ENCODE data around the gene OTX2.
A peak's percentile ranks its signal among the peaks of the same experiment; 100 is the strongest.

The OTX2 gene

GRCh38 chr14:56814969-56815700 lies 4.9 kb upstream of the OTX2 start:
- H3K18ac ChIP-seq (ENCODE audit: low read length) = no peak overlapping the region
- no peaks in the 10 kb centered on the region for H3K9me3 ChIP-seq (replicated peaks in 1 of 2; ENCODE audit: control insufficient read depth in 2 of 2, insufficient read depth in 1 of 2, low read depth in 1 of 2, low read length in 2 of 2)
- peaks cover 0 to 18% of the 10 kb centered on the region in 2 donors for H3K4me1 ChIP-seq (ENCODE audit: control insufficient read depth in 2 of 2, insufficient read depth in 1 of 2, low read depth in 1 of 2, low read length in 2 of 2)
- H2AK5ac ChIP-seq (ENCODE audit: low read depth, low read length) = no peak overlapping the region
- no peak overlapping the region for H2AFZ ChIP-seq (ENCODE audit: low read length)
- no peak overlapping the region for H2BK120ac ChIP-seq (ENCODE audit: low read depth, low read length)
- H2BK5ac ChIP-seq (ENCODE audit: low read length) = no peak overlapping the region
- H4K8ac ChIP-seq (ENCODE audit: low read depth, low read length) = no peak overlapping the region
- DNase-seq (ENCODE audit: low spot score) = no peak
- no peak overlapping the region for H3K27ac ChIP-seq (replicated peaks; ENCODE audit: low read length)
- no peak overlapping the region for H3K4me2 ChIP-seq (ENCODE audit: insufficient read depth, low read length, poor library complexity, severe bottlenecking)
- no peak overlapping the region for H3K23ac ChIP-seq (ENCODE audit: low read depth, low read length, poor library complexity)
- H3K36me3 ChIP-seq (replicated peaks in 1 of 2; ENCODE audit: control insufficient read depth in 2 of 2, insufficient read depth in 2 of 2, low read length in 2 of 2) = no peaks in the 10 kb centered on the region
- H2BK12ac ChIP-seq (ENCODE audit: low read length) = no peak overlapping the region
- no peak overlapping the region for H3K14ac ChIP-seq (ENCODE audit: low read length)
- WGBS, 2 donors (ENCODE audit: extremely low coverage in 2 of 2, insufficient read length in 2 of 2, insufficient replicate concordance in 1 of 2) = no CpG with 5 or more reads among the region's 4 CpGs
- no peak overlapping the region for H3K4me3 ChIP-seq (ENCODE audit: low read length in 2 of 2)
- H3K79me1 ChIP-seq (ENCODE audit: low read depth, low read length) = no peaks in the 10 kb centered on the region
- H3K27me3 ChIP-seq (ENCODE audit: control insufficient read depth in 3 of 3, insufficient read depth in 3 of 3, low read depth in 1 of 3, low read length in 3 of 3) = peaks cover 12 to 99% (median 24%) of the 10 kb centered on the region in 3 experiments
- no peak overlapping the region for H3K4ac ChIP-seq (ENCODE audit: low read length)
- no peak overlapping the region for H4K91ac ChIP-seq (ENCODE audit: low read depth, low read length, poor library complexity)
- H3K9ac ChIP-seq (ENCODE audit: low read depth, low read length, poor library complexity) = no peak overlapping the region
- H2BK15ac ChIP-seq (ENCODE audit: low read length) = no peak overlapping the region

DNA sequence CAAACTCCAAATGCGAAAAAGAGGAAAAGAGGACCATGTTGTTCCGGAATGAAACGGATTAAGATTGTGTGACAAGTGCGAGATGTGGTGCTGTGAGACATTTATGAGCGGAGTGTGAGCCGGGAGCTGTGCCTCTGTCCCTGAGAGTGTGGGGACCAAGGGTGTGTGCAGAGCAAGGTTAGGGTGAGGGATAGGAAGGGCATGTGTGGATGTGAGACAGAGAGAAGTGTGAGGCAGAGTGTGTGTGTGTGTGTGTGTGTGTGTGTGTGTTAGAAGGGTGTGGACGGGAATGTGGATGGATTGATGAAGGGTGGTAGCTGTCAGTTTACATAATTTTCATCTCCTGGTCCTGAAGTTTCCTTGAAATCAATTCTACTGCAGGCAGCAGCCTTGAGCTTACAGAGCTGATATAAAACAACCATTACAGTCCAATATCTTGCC lies 4.3 kb upstream of the OTX2 start:
- Histone ChIP-seq H3K27me3 (ENCODE audit: control insufficient read depth in 3 of 3, insufficient read depth in 3 of 3, low read depth in 1 of 3, low read length in 3 of 3) (peaks cover 12 to 100% (median 24%) of the 10 kb centered on the region in 3 experiments), H3K4me1 (ENCODE audit: control insufficient read depth in 2 of 2, insufficient read depth in 1 of 2, low read depth in 1 of 2, low read length in 2 of 2) (peaks cover 0 to 18% of the 10 kb centered on the region in 2 donors), H4K8ac (ENCODE audit: low read depth, low read length) (no peak overlapping the region), H3K14ac (ENCODE audit: low read length) (no peak overlapping the region), H3K4me3 (ENCODE audit: low read length in 2 of 2) (no peak overlapping the region), H3K23ac (ENCODE audit: low read depth, low read length, poor library complexity) (peak overlapping the region; percentile 60), H2BK120ac (ENCODE audit: low read depth, low read length) (no peak overlapping the region), H4K91ac (ENCODE audit: low read depth, low read length, poor library complexity) (no peak overlapping the region), H2AFZ (ENCODE audit: low read length) (no peak overlapping the region), H3K9me3 (replicated peaks in 1 of 2; ENCODE audit: control insufficient read depth in 2 of 2, insufficient read depth in 1 of 2, low read depth in 1 of 2, low read length in 2 of 2) (no peaks in the 10 kb centered on the region), H2BK5ac (ENCODE audit: low read length) (no peak overlapping the region), H3K4me2 (ENCODE audit: insufficient read depth, low read length, poor library complexity, severe bottlenecking) (peak overlapping the region; percentile 67), H2BK12ac (ENCODE audit: low read length) (peak overlapping the region; percentile 75), H3K27ac (replicated peaks; ENCODE audit: low read length) (no peak overlapping the region), H3K9ac (ENCODE audit: low read depth, low read length, poor library complexity) (peak overlapping the region; percentile 3), H3K18ac (ENCODE audit: low read length) (peak overlapping the region; percentile 84), H3K79me1 (ENCODE audit: low read depth, low read length) (no peaks in the 10 kb centered on the region), H3K4ac (ENCODE audit: low read length) (no peak overlapping the region), H2AK5ac (ENCODE audit: low read depth, low read length) (peak overlapping the region; percentile 47), H2BK15ac (ENCODE audit: low read length) (no peak overlapping the region), H3K36me3 (replicated peaks in 1 of 2; ENCODE audit: control insufficient read depth in 2 of 2, insufficient read depth in 2 of 2, low read length in 2 of 2) (no peaks in the 10 kb centered on the region)
- no CpG with 5 or more reads among the region's 7 CpGs for WGBS, 2 donors (ENCODE audit: extremely low coverage in 2 of 2, insufficient read length in 2 of 2, insufficient replicate concordance in 1 of 2)
- DNase-seq (ENCODE audit: low spot score) = no peak

GRCh38 chr14:56813143-56813551 lies 2.9 kb upstream of the OTX2 start:
- no peak overlapping the region for H3K14ac ChIP-seq (ENCODE audit: low read length)
- no peak overlapping the region for H2BK5ac ChIP-seq (ENCODE audit: low read length)
- no peak overlapping the region for H3K27ac ChIP-seq (replicated peaks; ENCODE audit: low read length)
- H2BK15ac ChIP-seq (ENCODE audit: low read length) = no peak overlapping the region
- H3K79me1 ChIP-seq (ENCODE audit: low read depth, low read length) = no peaks in the 10 kb centered on the region
- no peaks in the 10 kb centered on the region for H3K36me3 ChIP-seq (replicated peaks in 1 of 2; ENCODE audit: control insufficient read depth in 2 of 2, insufficient read depth in 2 of 2, low read length in 2 of 2)
- H3K9ac ChIP-seq (ENCODE audit: low read depth, low read length, poor library complexity) = no peak overlapping the region
- peaks cover 10 to 100% (median 21%) of the 10 kb centered on the region in 3 experiments for H3K27me3 ChIP-seq (ENCODE audit: control insufficient read depth in 3 of 3, insufficient read depth in 3 of 3, low read depth in 1 of 3, low read length in 3 of 3)
- no peak overlapping the region for H3K4me2 ChIP-seq (ENCODE audit: insufficient read depth, low read length, poor library complexity, severe bottlenecking)
- no peak overlapping the region for H3K23ac ChIP-seq (ENCODE audit: low read depth, low read length, poor library complexity)
- no peak overlapping the region for H2BK12ac ChIP-seq (ENCODE audit: low read length)
- no peak overlapping the region for H4K8ac ChIP-seq (ENCODE audit: low read depth, low read length)
- no peaks in the 10 kb centered on the region for H3K9me3 ChIP-seq (replicated peaks in 1 of 2; ENCODE audit: control insufficient read depth in 2 of 2, insufficient read depth in 1 of 2, low read depth in 1 of 2, low read length in 2 of 2)
- H2AK5ac ChIP-seq (ENCODE audit: low read depth, low read length) = no peak overlapping the region
- no peak overlapping the region for H3K4me3 ChIP-seq (ENCODE audit: low read length in 2 of 2)
- WGBS, 2 donors (ENCODE audit: extremely low coverage in 2 of 2, insufficient read length in 2 of 2, insufficient replicate concordance in 1 of 2) = no CpG with 5 or more reads among the region's 3 CpGs
- peaks cover 0 to 18% of the 10 kb centered on the region in 2 donors for H3K4me1 ChIP-seq (ENCODE audit: control insufficient read depth in 2 of 2, insufficient read depth in 1 of 2, low read depth in 1 of 2, low read length in 2 of 2)
- no peak overlapping the region for H3K4ac ChIP-seq (ENCODE audit: low read length)
- no peak for DNase-seq (ENCODE audit: low spot score)
- H4K91ac ChIP-seq (ENCODE audit: low read depth, low read length, poor library complexity) = no peak overlapping the region
- H3K18ac ChIP-seq (ENCODE audit: low read length) = no peak overlapping the region
- H2BK120ac ChIP-seq (ENCODE audit: low read depth, low read length) = no peak overlapping the region
- H2AFZ ChIP-seq (ENCODE audit: low read length) = no peak overlapping the region

DNA sequence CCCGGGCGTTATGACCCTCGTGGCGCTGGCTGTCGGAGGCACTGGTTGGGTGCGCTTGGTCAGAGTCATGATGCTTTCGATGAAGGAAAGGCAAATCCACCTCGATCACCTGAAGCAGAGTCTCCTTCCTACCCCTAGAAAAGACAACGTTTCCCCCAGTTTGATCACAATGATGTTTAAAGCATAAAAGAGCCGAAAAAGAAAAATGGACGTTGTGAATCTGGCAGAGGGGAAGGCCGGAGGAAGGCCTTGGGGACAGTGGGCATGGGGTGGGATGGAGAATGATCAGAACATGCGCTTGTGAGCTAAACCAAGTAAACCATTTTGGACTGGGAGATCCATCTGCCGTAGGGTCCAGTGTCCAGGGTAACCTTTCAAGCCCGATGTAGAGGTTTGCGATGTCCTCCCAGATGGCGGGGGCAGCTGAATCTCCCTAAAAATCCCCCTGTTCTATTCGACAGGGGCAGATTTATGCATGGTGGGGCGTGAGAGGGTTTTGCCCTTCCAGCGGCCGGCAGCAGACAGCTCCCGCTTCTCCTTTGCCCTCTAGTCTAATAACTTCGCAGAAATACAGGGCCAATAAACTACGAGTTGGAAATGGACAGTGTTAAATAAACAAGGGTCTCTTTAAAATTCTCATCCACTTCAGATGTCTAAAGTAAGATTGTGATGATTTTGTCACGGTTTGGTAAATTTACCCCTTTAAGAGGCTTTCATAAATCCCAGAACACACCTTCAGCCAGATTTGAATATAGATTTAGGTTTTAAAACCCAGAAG lies 2.3 kb upstream of the OTX2 start:
- Histone ChIP-seq H3K27me3 (ENCODE audit: control insufficient read depth in 3 of 3, insufficient read depth in 3 of 3, low read depth in 1 of 3, low read length in 3 of 3) (peaks cover 6 to 100% (median 15%) of the 10 kb centered on the region in 3 experiments), H2BK12ac (ENCODE audit: low read length) (peak overlapping the region; percentile 82), H4K8ac (ENCODE audit: low read depth, low read length) (no peak overlapping the region), H3K79me1 (ENCODE audit: low read depth, low read length) (no peaks in the 10 kb centered on the region), H2BK5ac (ENCODE audit: low read length) (no peak overlapping the region), H3K4me3 (ENCODE audit: low read length in 2 of 2) (no peak overlapping the region), H3K23ac (ENCODE audit: low read depth, low read length, poor library complexity) (no peak overlapping the region), H3K14ac (ENCODE audit: low read length) (no peak overlapping the region), H3K9ac (ENCODE audit: low read depth, low read length, poor library complexity) (no peak overlapping the region), H3K27ac (replicated peaks; ENCODE audit: low read length) (no peak overlapping the region), H2BK15ac (ENCODE audit: low read length) (peak overlapping the region; percentile 45), H2AK5ac (ENCODE audit: low read depth, low read length) (no peak overlapping the region), H2AFZ (ENCODE audit: low read length) (no peak overlapping the region), H4K91ac (ENCODE audit: low read depth, low read length, poor library complexity) (no peak overlapping the region), H3K4me2 (ENCODE audit: insufficient read depth, low read length, poor library complexity, severe bottlenecking) (peak overlapping the region; percentile 48), H3K4ac (ENCODE audit: low read length) (no peak overlapping the region), H3K36me3 (replicated peaks in 1 of 2; ENCODE audit: control insufficient read depth in 2 of 2, insufficient read depth in 2 of 2, low read length in 2 of 2) (peaks cover 0 to under 1% of the 10 kb centered on the region in 2 donors), H3K9me3 (replicated peaks in 1 of 2; ENCODE audit: control insufficient read depth in 2 of 2, insufficient read depth in 1 of 2, low read depth in 1 of 2, low read length in 2 of 2) (no peaks in the 10 kb centered on the region), H2BK120ac (ENCODE audit: low read depth, low read length) (peak overlapping the region; percentile 97), H3K4me1 (ENCODE audit: control insufficient read depth in 2 of 2, insufficient read depth in 1 of 2, low read depth in 1 of 2, low read length in 2 of 2) (peaks cover 0 to 18% of the 10 kb centered on the region in 2 donors), H3K18ac (ENCODE audit: low read length) (peak overlapping the region; percentile 86)
- no peak for DNase-seq (ENCODE audit: low spot score)
- no CpG with 5 or more reads among the region's 25 CpGs for WGBS, 2 donors (ENCODE audit: extremely low coverage in 2 of 2, insufficient read length in 2 of 2, insufficient replicate concordance in 1 of 2)
